Stimulated activated CD4-positive, alpha-beta T cell treated with anti-CD3 and anti-CD28 coated beads, Interleukin-15, amount 100 ng/mL, for 1 hour (primary cell): ENCODE measurements around the gene VAT1L.
A peak's percentile ranks its signal among the peaks of the same experiment; 100 is the strongest.
"Not testable (repeated sequence)": the region's sequence is repeated elsewhere in the genome, so short reads cannot be mapped to it uniquely, and the experiment has no call there.

Experiments
- DNase-seq, 2 donors: peaks; one replicate each; pipeline ENCODE4 v3.0.0-alpha.2; 2020; ENCODE audit warnings: low read depth in 1 of 2, low spot score in 1 of 2

Gene VAT1L

GRCh38 chr16:77947590-77947989 lies 159.2 kb downstream of the VAT1L start:
- not testable (repeated sequence) for DNase-seq

DNA sequence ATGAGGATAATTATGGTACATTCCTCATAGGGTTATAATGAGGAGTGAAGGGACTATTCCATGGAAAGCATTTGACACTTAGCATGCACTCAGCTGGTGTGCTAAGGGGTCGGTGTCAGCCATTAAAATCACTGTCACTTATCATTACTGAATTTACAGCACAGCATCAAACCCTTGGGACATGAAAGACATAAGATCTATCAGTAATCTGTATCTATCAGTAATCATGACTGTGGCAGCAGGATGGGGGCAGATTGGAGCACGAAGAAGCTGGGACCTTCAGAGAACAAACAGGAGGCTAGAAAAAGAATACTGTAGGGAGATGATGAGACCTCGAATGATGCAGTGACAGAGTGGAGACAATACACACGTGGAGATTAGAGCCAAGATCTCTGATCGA lies 160.5 kb downstream of the VAT1L start:
- no peak for DNase-seq

DNA sequence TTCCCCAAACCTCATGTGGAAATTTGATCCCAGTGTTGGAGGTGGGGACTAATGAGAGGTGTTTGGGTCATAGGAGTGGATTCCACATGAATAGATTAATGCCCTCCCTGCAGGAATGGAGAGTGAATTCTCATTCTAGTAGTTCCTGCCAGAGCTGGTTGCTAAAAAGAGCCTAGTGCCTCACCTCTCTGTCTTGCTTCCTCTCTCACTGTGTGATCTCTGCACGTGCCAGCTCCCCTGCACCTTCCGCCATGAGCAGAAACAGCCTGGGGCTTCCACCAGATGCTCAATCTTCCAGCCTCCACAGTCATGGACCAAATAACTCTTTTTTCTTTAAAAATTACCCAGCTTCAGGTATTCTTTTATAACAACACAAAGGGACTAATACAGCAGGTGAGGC lies 161.1 kb downstream of the VAT1L start:
- no peak for DNase-seq

- no peak for DNase-seq
Observed at GRCh38 chr16:77951788-77952187, 163.4 kb downstream of the VAT1L start.

DNA sequence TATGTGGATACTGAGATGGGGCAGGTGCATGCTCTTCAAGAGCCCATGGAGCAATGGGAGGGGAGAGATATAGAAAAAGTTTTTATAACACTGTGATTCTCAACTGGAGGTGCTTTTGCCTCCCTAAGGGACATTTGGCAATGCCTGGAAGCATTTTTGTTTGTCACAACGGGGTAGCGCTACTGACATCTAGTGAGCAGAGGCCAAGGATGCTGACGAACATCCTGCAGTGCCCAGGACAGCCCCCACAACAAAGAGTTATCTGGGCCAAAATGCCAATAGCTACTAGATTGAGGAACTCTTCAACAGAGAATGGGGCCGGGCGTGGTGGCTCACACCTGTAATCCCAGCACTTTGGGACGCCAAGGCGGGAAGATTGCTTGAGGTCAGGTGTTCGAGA lies 166.8 kb downstream of the VAT1L start:
- DNase-seq: no peak

GRCh38 chr16:77956231-77956630 lies 167.9 kb downstream of the VAT1L start:
- DNase-seq: no peak

GRCh38 chr16:77960766-77961165 lies 172.4 kb downstream of the VAT1L start:
- DNase-seq: no peak

- DNase-seq: no peak
Observed at GRCh38 chr16:77961814-77962213, 173.4 kb downstream of the VAT1L start.

GRCh38 chr16:77962689-77963088 lies 174.3 kb downstream of the VAT1L start:
- DNase-seq: no peak

DNA sequence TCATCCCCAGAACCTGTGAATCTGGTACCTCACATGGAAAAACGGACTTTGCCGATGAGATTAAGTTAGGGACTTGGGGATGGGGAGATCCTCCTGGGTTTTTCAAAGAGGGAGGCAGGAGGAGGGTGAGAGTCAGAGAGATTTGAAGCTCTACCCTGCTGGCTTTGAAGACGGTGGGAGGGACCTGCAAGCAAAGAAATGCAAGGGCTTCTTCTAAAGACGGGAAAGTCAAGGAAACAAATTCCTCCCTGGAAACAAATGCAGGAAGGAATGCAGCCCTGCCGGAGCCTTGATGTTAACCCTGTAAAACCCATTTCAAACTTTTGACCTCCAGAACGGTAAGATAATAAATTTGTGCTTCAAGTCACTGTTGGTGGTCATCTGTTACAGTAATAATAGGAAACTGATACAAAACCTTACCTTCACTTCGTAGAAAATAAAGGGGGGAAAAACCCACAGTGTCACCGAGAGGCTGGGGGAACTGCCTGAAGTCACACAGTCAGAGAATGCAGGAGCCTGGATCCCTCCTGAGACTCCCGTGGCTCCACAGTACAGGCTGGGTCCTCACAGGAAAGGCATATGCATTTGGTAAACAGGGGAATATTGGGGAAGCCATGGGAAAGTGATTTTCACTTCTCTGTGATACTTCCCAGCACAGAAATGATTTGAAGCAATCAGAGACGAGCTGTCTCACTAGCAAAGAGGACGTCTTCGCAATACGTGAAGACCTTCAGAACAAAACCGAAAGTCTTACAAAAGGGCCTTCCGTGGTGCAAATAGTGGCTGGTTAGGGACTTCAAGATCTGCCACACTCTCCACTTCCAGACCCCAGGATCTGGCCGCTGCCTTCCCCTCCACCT lies 175.1 kb downstream of the VAT1L start:
- no peak for DNase-seq

DNA sequence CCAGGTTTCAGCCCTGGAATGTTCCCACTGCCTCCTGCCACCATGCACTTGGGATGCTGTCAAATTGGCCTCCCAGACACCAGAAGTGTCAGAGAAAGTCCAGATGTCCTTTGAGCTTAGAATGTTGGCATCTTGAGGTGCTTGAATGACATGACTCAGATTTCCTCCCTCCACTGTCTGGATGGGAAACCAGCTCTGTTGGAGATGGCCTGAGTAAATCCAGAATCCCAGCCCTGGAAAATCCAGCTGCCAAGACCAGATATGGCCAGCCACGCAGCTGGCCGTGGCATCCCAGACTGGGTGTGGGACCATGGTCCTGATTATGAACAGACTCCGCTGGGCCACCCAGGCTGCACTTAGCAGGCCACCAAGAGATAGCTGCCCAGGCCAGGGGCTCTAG lies 177.0 kb downstream of the VAT1L start:
- no peak for DNase-seq

DNA sequence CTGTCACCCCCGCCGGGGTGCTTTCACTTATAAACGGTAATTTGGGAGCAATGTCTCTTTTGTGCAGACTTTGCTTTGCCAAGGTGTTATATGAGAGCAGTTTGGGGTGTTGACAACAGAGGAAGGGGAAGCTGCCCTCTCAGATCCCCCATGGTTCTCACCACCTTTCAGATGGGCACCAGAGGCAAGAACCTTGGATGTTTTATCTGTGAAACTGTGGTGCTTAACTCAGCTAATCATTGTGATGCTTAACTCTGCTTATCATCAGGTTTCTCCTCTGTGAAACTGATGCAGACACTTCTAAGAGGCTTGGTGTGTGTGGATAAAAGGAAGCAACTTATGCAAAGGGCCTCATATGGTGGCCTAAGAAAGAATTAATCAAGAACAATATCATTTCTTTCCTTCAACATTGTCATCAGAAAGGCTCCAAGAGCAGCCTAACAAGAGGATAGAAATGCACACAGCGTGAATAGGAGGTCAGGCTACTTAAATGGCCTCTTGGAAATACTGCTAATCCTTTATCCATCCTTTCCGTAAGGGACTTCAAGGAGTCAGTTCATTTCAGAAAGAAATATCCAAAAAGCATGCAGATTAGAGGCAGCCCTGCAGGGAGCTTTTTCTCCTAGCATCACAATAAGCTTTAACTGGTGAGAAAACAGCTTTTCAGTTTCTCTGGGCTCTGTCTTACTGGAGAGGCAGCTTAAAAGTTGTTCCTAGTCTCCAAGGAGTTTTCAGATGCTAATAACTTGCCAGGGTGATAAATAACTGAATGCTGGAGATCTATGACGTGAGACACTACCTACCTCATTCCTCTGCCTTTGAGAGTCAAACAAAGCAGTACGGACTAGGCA lies 178.9 kb downstream of the VAT1L start:
- DNase-seq: no peak

DNA sequence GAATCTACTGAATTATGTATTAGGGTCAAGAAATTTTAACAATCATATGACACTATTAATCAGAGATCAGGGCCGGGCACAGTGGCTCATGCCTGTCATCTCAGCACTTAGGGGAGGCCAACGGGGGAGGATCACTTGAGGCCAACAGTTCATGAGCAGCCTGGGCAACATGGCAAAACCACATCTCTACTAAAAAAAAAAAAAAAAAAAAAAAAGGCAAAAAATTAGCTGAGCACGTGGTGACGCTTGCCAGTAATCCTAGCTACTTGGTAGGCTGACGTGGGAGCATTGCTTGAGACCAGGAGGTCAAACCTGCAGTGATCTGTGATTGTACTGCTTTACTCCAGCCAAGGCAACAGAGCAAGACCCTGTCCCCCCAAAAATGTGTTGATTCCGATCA lies 181.5 kb downstream of the VAT1L start:
- no peak for DNase-seq

DNA sequence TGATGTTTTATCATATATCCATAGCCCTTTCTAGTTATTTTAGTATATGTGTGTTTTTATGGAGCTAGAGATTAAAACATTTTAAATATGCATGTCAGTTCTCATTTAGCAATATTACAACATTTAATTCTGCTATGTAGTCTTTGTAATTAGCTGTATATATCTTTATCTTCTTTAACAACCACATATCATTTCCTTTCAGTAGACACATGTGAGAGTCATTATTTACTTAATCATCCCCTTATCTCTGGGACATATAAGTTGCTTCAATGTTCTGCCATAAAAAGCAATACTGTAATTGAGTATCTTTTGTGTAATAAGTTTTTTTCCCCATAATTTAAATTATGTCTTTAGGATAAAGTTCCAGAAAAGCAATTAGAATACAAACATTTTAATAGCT lies 182.0 kb downstream of the VAT1L start:
- DNase-seq: no peak

DNA sequence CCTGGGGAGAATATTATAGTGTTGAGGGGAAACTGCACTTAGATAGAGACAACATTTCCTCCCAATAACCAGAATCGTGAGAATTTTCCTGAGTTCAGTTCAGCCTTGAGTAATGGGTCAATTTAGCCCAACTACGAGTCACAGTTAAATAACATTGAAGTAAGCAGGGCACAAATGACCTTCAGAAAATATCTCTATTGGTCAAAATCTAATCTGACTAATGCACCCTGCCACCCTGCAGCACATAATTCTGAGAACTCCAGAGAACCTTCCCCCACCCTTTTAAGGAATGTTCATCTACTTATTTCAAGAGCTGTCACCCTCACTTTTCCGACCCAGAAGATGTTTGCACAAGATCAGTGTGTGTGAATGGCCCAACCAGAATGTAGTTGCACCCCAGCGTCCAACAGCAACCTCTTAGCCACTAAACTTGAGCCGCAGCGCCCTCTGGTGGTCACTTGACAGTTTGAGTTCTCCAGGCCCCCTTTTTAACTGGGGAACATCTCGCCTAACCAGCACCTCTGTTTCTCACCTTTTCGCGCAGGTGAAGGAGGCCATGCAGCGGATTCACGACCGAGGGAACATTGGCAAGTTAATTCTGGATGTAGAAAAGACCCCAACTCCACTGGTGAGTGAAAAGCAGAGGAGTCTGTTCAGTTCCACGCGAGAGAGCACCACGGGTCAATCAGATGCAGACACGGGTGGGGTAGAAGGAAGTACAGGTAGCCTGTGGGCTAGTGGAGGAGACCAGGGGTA lies 183.1 kb downstream of the VAT1L start:
- peak; percentile 42 to 59 for DNase-seq

- no peak for DNase-seq
Observed at GRCh38 chr16:77972062-77972392, 183.7 kb downstream of the VAT1L start.

GRCh38 chr16:77974883-77975282 lies 186.5 kb downstream of the VAT1L start:
- no peak for DNase-seq

DNA sequence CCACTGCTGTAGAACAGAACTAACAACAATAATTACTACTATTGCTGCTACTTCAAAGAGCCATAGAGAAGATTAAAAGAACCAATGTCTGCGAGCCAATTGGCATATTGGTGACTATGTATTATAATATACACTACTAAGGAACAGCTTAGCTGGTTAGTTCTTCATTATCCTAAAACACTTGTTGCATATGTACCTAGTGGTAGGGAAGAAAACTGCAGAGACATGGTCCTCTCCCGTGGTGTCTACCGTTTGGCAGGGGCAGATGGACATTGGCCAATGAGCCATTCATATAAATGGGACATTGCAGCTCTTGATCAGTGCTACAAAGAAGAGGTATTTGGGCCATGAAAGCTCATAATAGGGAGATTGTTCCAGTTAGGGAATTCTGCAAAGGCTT lies 187.6 kb downstream of the VAT1L start:
- DNase-seq: no peak

GRCh38 chr16:77977339-77977738 lies 189.0 kb downstream of the VAT1L start:
- DNase-seq: no peak

DNA sequence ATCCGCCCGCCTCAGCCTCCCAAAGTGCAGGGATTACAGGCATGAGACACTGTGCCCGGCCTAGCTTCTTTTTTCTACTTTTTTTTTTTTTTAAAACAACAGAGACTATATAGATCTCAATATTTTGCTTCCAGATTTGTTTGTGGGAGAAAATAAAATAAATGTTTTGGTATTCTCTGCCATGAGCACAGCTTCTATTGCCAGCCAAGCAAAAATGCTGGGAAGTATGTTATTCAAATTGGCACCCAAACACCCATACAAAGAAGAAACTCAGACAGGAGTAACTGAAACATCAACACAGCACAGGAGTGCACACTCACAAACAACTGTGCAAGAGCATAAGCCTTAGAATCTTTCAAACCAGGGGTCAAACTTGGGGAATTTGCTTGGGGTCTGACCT lies 196.7 kb downstream of the VAT1L start:
- no peak for DNase-seq

DNA sequence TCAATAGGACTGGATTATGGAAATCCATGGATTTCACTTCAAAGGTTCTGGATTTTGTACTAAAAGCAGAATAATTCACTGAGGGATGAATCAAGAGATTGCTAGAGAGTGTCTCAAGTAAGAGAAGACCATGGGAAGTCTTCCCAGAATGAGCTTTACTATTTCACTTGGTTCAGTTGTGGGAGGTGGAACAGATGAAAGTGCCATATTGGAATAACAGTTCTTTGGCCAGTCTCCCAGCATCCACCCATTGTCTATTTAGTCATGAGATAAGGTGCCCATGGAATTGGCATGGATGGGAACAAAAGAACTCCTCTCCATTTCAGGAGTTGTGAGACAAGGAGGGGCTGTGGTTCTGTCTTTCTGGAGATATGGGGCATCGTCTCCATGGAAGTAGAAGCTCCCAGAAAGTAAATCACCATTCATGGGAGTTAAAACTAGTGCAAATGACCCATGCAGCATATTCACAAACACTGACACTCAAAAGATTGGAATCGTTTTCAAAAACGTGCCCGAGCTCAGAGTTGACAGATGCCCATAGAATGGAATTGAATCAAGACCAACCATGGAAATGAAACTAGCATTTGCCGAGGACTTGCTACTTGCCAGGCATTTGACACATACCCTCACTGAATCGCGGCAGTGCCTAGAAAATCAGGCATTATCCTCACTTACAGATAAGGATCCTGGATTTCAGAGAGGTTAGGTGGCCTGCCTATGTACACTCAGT lies 197.8 kb downstream of the VAT1L start:
- no peak for DNase-seq
